Germinal center (tissue), 1 donor: ENCODE results near the gene KCTD5.
"Not testable (repeated sequence)": the region's sequence is repeated elsewhere in the genome, so short reads cannot be mapped to it uniquely, and the experiment has no call there.

ENCODE experiments used
- DNase-seq: peaks from one replicate; pipeline ENCODE4 v3.0.0; 2012; ENCODE audit warnings: mixed read lengths, low spot score

The KCTD5 gene

DNA sequence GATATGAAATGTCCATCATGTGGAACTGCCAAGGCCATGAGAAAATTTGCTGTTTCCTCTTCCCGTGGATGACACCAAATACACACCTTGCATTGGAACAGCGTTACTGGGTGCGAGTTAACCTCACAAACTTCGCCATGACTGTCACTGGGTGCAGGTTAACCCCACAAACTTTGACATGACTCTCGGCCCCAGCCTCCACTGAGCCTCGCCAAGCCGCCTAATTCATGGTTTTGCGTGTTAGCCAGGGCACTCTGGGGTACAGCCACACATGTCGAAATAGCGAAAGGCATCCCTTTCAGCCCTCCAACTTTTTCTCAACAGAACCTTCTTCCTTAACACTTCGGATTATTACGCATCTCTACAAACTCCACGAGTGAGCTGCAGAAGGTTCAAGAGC, 10.6 kb upstream of the KCTD5 start:
- DNase-seq: no peak

DNA sequence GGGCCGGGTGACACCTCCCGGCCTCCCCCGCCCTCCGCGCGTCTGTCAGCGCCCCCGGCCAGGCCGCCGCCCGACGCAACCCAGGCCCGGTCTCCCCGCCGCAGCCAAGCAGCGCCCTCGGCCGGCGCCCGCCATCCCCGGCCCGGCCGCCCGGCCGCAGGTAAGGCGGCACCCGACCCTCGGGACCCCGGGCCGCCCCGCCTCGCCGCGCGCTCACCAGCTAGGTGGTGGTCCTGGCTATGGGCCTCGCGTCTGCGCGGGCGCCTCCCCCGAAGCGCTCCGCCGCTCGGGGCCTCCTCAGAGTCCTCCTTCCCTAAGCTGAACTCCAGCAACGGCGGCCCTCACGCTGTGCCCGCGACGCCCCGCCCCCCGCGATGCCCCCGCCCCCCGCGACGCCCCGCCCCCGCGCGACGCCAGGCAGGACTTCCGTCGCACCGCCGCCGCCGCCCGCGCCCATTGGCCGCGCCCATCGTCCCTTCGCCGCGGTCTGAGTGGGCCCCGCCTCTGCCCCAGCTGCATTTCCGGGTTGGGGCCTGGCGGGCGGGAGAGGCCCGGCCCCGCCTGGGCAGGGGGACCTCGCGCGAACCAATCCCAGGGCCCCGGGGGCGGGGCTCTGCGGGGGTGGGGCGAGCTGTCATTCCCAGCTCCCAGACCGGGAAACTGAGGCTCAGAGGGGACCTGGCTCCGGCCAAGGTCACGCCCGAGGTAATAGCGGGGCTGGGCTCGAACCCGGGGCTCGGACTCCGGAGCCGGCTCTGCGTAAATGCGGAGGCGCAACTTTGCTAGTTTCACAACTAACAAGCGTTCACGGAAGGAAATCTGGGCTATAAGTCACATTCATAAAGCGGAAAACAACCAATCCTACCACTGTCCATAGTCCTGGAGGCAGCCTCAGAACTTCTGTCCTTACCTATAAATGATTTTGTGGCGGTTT, 9.0 kb upstream of the KCTD5 start:
- peak; percentile 95 for DNase-seq

DNA sequence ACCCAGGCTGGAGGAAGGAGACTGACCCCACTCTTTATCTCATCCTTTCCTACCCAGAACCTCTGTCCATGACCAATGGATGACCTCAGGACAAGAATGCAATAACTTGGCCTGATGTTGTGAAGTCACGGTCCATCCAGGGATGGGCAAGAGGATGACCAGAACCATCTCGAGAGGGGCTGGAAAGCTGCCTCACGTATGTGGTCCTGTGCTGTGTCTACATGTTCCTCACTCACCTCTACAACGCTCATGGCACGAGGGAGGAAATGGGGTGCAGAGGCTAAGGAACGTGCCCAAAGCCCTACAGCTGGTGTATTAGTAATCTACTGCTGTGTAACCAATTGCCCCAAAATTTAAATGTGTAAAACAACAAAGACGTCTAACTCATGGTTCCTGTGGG, 7.3 kb upstream of the KCTD5 start:
- no peak for DNase-seq

DNA sequence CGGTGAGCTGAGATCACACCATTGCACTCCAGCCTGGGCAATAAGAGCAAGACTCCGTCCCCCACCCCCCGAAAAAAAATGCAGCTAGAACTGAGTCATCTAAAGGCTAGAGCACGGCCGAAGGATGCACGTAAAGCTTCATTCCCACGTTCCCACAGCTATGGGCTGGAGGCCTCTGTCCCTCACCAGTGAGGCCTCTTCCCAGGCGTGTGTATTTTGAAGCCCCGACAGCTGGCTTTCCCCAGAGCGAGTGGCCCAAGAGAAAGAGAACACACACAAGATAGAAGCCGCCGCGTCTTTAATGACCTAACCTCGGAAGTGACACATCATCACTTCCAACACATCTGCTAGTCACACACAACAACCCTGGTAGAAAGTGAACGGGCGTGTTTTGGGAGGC, 6.6 kb upstream of the KCTD5 start:
- DNase-seq: no peak

DNA sequence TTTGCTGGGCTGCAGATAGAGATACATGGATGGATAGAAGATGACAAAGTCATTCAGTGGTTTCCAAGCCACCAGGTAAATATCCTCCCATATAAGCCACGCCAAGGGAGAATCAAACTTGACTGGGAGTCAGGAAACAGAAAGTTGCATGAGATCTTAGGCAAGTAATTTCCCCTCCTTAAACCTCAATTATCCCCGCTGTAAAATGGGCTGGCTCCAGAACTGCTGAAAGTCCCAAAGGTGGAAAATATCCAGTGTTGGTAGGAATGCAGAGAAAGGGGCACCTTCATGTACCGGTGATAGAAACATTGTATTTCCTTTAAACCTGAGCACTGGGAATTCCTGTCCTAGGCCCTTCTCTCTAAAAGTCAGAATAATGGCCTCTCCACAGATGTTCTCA, 5.4 kb upstream of the KCTD5 start:
- DNase-seq: not testable (repeated sequence)

DNA sequence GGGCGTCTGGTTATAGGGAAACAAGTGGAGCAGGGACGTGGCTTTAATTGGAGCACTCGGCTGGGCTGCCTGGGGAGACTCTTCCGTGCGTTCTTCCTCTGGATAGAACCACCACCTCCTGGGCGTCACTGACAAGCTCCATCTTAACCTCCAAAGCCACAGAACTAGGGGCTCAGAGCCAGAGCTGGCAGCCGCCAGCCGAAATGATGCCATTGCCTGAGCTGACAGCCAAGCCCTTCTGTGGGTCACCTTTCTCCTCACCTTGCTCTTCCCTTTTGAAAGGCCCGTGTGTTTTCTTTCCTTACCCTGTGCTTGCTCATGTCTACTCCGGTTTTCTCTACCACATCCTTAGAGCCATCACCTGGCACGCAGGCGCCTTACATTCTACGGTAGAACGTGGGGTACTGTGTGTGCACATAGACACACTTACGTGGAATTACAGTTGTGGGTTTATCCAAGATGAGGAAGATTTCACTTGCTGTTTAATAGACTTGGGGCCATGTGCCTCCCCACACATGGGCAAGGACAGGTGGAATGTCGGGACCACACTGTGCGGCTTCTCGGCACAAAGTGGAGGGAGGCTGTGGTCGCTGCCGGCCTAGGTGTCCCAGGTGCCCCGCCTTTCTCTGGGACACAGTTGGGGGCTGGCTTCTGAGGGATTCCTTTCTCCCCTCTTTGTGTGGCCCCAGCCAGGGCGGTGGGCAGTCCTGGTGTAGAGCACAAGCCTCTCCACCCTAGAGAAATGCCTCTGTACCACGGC, 3.9 kb upstream of the KCTD5 start:
- not testable (repeated sequence) for DNase-seq

DNA sequence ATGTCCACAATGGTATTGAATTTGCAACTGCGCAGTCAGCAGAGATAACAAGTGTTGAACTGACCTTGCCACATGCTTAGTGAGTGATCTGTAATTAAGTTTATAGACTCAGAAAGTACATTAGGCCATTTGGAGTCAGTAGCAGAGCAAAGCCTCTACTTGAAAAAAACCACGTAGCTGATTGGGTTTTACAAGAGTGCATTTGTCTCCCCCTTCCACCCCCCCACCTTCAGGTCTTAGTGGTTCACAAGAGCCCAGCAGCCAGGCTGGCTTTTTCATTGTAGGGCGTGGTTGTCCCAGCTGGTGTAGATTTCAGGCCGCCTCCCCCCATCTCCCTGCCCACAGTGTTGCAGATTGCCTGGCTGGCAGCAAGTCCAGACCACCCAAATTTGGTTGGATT, 2.4 kb upstream of the KCTD5 start:
- not testable (repeated sequence) for DNase-seq

DNA sequence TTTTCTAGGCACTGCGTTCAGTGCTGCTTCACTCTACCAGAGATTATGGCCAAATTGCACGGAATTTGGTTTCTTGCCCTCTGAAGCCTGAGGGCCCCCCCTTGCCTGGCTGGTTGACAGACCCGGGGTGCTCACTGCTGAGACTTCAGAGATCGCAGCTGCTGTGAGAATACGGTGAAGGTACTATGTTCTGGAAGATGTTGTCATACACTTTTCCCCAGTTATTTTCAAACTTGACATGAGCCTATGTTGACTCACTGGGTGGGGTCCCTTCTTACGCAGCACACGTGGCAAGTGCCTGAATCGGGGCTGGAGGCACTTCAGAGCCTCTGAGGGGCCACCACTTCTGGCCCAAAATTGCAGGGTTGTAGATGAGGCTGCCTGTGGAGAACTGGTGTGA, 2.0 kb upstream of the KCTD5 start:
- not testable (repeated sequence) for DNase-seq

DNA sequence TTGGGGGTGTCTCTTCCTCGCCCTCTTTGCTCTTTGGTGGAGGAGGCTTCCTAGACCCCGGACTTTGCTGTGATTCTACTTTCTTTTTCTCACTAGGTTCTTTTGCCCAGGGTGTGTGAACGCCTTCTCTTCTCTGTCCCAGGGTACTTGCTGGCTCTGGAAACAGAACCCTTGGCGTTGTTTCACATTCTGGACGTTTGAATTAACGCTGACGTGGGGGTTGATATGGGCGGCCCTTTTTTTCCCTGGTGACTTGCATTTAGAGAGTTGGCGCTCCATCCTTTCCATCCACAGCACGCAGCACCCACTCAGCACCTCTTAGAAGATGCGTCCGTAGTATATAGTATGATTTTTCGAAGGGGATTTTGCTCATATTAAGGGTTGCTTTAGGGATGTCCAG, 718 bp downstream of the KCTD5 start:
- DNase-seq: not testable (repeated sequence)

DNA sequence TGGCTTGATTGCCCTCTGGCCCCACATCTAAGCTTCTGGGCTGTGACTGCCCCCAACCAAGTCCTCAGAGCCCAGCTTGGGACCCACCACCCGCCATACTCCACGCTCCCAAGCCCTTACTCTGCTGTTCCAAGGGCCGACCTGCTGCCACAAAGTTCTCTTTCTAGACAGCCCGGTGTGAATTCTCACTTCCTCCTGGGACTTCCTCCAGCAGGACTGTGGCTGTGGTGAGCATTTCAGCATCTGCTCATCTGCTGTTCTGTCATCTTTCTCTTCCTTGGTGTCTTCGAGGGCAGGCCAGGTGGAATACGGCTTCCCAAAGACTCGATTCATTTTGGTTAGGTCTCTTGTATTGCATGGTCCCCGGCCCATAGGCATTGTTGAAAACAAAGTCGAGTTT, 3.8 kb downstream of the KCTD5 start:
- not testable (repeated sequence) for DNase-seq

DNA sequence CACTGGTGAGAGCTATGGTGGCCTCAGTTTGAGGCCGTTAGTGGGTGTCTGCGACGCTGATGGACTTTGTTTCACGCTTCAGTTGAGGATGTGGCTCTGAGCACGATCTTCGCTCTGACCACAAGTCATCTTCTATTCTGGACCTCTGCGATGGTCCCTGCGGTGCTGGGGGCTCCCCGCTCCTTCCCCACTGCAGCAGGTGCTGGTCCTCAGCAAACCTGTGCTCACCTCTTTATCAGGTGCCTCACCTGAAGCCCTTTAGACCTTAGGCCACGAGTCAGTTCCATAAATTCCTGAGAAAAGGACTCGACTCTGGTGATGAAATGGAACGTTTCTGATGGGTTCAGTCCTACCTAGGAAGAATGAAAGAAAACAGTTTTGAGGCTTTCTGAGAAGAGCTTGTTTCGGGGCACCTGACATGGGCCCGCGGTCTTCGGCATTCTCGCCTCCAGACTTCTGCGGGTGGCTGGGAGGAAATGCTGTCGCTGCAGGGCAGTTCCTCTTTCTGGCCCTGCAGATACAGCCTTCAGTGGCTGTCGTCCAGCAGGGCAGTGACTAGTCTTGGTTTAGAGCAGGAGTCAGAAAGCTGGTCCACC, 4.7 kb downstream of the KCTD5 start:
- DNase-seq: peak; percentile 78

DNA sequence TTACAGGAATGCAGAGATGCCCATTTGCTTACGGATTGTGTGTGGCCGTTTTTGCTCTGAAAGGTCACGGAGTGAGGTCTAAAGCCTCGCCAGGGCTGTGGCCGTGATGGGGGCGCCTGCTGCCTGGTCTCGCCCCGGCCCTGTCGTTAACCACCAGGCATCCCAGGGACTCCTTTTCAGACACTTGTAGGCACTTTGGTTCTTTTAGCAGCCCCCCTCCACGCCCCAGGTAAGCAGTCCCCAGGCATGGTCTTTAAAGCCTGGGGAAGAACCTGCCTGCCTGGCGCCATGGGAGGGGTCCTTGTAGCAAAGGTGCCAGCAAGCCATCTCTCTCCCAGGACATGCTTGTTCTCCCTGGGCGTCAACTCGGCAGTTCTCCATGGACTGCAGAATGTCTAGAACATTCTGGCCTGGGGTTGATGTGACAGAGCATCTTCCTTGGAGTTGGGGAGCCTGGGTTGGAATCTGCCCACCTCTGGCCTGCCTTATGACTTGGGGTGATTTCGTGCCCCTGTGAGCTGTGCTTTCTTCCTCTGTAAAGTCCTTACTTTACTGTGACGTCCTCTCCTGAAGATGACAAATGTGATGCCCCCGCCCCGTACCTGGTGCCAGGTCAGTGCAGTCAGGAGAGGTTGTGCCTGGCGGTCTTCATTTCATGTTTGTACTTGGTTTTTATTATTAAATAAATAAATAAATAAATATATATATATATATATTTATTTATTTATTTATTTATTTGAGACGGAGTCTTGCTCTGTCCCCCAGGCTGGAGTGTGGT, 5.4 kb downstream of the KCTD5 start:
- DNase-seq: no peak

DNA sequence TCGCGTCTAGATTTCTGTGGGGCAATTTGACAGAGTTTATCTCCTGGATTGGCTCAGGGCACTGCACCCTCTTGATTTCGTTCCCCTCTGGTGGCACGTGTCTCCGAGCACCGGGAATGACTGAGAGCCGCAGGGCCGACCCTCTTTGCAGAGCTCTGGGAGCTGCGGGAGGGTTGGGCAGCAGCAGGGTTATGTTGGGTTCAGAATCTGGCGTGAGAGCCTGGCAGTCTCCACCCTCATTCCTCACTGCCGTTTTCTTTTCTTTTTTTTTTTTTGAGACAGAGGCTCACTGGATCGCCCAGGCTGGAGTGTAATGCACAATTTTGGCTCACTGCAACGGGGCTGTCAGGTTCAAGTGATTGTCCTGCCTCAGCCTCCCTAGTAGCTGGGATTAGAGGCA, 7.1 kb downstream of the KCTD5 start:
- not testable (repeated sequence) for DNase-seq

DNA sequence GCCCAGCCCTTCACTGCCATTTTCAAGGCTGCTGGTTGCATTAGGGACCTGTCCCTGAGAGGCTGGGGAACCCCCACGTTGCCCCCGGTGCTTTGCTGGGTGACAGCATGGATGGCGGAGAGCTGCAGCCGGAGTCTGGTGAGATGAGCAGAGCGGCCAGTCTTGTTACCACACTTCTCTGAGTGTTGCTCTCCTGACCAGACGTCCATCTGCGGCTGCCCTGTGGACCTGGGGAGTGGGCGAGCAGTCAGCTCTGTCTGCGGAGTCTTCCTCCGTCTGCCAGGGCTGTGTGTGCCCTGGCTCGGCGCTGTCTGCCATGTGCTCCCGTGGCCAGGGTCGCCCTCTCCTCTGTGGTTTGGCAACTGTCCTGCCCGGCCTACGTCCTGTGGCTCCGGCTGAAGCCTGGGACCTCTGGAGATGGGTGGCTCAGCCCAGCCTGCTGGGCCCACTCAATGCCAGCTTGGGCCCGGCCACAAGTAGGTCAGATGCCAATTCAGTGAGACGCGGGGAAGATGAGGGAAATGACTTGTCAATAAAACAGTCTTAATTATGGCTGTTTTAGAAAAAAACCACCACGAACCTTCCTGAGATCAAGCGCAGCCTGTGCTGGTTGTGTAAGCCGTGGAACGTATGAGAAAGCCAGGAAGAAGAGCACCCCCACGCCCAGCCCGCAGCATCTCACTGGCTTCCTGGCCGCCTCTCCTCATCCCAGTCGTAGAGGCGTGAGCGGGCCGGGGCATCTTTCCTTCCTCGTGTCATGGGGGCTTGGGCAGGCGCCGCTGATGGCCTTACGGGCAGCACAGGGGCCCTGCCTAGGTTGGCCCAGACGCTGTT, 7.9 kb downstream of the KCTD5 start:
- DNase-seq: no peak

DNA sequence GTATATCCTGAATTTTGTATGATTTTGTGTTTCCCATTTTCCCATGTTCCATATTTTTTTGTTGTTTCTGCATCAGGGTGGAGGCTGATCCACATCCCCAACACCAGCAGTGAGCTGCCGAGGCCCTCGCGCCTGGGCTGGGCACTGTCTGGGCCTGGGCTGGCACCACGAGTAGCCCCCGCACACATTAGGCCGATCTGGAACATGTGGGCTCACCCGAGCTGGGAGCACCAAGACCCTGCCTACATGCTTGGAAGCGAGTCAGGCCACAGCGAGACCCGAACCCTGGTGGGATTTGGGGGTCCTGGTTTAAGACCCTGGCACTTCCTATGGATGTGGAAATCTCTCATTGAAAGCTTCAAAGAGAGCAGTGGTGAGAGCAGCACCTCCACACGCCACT, 8.5 kb downstream of the KCTD5 start:
- no peak for DNase-seq

DNA sequence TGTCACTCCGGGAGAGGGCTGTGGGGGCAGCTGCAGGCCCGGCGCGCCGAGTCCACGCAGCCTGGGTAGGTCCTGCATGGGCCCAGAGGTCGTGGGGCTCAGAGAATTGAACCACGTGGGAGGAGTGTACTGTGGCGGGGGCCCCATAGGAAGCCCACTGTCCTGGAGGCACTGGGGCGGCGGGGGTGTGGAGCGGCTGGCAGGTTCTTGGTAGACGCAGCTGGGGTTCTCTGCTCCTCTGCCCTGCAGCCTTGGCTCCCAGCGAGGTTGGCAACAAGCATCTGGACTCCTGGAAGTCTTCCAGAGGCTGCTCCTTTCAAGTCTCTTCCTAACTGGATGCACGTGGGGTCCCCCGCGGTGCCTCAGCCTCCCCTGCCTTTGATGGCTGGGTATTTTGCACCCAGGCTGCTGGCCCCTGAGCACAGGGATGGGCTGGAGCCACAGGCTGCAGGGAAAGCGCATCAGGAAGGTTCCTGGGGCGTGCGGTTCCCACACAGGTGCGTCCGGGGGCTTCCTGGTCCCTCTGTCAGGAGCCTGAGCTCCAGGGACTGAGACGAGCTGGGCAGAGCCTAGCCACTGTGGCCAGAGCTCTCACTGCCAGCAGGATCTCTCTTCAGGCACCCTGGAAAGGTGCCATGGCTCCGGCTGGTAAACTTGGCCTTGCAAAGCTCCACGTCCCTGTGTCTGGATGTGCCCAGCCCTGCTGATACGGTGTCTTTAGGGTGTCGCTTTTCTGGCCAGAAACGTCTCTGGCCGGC, 9.3 kb downstream of the KCTD5 start:
- no peak for DNase-seq

DNA sequence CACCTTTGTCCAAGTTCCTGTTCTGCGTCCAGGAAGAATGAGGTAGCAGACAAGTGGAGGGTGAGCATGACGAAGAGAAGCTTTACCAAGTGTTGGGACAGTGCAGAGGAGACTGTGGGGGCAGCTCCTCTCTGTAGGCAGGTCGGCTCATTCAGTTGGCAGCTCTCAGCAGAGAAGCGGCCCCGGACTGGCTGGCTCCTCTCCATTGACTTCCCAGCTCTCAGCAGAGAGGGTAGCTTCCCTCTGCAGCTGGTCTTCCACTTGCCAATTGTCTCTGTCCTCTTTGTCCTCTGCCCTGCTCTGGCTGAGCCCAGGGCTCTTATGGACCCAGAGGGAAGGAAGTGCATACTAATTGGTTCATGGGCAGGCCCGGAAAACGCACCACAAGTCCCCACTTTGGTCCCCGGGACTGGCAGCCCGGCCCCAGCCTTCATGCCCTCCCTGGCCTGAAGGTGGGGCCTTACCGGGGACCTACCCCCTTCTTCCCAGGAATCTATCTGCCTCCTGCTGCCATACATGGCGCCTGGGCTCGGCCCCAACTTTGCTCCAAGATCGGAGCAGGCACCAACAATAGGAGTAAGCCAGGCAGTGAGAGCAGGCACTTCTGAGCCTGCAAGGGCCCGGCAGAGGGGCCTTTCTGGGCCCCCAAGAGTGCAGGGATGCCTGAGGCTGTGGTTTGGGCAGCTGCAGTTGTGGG, 10.1 kb downstream of the KCTD5 start:
- no peak for DNase-seq

DNA sequence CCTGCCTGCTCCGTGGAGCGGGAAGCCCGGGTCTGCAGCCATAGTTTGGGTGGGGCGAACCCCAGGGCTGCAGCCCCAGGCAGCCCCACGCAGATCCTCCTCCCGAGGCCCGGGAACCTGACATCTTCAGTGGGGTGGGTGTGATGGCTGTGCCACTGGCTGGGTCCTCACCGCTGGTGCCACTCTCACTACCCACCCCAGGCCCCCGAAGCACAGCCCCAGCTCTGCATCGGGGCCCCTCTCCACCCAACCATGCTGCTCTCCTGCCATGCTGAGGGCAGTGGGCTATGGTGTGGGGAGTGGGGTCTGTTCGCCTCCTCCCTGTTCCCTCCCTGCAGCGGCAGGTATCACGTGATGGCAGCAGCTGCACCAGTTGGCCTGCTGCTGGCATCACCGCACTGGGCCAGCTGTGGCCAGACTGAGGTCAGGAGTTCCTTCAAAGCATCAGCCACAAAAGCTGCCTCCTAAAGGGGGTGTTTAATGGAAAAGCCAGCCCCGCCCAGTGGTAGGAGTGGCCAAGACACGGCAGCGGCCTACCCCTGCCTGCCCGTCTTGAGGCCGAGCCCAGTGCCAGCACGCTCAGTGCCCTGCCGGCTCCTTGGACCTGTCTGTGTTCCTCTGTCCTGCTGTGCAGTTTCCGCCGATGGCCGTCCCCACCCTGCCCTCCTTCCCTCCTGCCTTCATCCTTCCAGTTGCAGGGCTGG, 10.8 kb downstream of the KCTD5 start:
- DNase-seq: no peak

DNA sequence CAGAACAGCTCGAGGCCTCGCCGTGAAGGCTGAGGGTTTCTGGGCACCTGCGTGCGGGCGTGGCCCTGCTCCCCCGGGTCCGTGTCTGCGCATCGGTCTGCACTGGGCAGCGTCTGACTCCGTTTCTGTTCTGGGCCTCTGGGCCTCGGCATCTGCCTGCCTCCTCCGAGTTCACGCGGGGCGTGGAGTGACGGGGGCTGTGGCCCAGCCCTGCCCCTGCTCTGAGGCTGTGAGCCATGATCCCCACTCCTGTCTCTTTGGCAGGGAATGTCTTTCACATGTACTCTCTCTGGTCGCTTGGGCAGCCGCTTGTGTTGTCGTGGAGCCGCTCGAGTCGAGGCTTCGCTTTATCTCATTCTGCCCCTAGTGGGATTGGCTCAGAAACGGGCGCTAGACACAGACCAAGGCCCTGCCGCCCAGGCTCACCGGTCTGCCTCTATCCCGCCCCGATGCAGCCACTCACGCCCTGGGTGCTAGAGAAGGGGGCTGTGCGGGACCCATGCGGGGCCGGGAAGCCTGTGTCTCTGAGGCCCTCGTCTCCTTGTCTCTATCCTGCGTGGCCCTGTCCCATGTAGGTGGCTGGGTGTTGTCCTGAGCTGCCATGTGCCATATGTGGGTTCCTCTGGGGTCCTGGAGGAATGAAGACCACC, 14.4 kb downstream of the KCTD5 start:
- DNase-seq: not testable (repeated sequence)
